IMR-90 (cell line): ENCODE measurements around the gene THADA. TPM values are rescaled to one million over a fixed set of nuclear protein-coding genes. Genes with fewer than 3 reads are reported as not detected.

Experiments
- ATAC-seq: fragments of 200-7000 bp; cut with Tn5 transposase; 2 replicates; pipeline ENCODE4 v1.9.1; 2020; ENCODE audit warnings: low read depth, mild to moderate bottlenecking, moderate library complexity
- BruUV-seq: library from RNA; stranded (reverse); fragments of 400-500 nt; replicated peaks from 2 replicates; lab custom pipeline; 2021; lab: Mats Ljungman, UMichigan
- CTCF ChIA-PET: fragments of 300-600 bp; formaldehyde crosslinking; extraction: SDS; loops from one replicate; lab custom pipeline; 2021; ENCODE audit warnings: antibody characterized with exemption; lab: Yijun Ruan, JAX
- POLR2A ChIA-PET: fragments of 300-600 bp; sonication (Branson Sonifier 250); formaldehyde crosslinking; loops from one replicate; lab custom pipeline; 2022; ENCODE audit warnings: antibody characterized with exemption; ENCODE audit not compliant: unreplicated experiment; lab: Charles Lee
- DNase-seq: peaks from one replicate; pipeline ENCODE4 v3.0.0; 2013
- H2AFZ ChIP-seq: replicated peaks from 2 replicates; pipeline ENCODE3; 2013; ENCODE audit warnings: low read length, mild to moderate bottlenecking; ENCODE audit not compliant: poor library complexity
- H2AK5ac ChIP-seq: 2 replicates; pipeline ENCODE4 v1.6.1; 2013; ENCODE audit warnings: low read depth, low read length, inconsistent platforms
- H2AK9ac ChIP-seq: replicated peaks from 2 replicates; pipeline ENCODE3; 2013; ENCODE audit warnings: mild to moderate bottlenecking, low read depth, low read length, moderate library complexity; ENCODE audit not compliant: poor library complexity
- H2BK120ac ChIP-seq: 2 replicates; pipeline ENCODE4 v1.6.1; 2013; ENCODE audit warnings: low read depth, low read length, inconsistent platforms
- H2BK15ac ChIP-seq: 3 replicates; pipeline ENCODE4 v1.6.1; 2013; ENCODE audit warnings: low read depth, low read length, inconsistent platforms
- H2BK20ac ChIP-seq: 2 replicates; pipeline ENCODE4 v1.6.1; 2013; ENCODE audit warnings: low read depth, mild to moderate bottlenecking, inconsistent platforms, low read length, moderate library complexity
- H2BK5ac ChIP-seq: 2 replicates; pipeline ENCODE4 v1.6.1; 2013; ENCODE audit warnings: mild to moderate bottlenecking, low read depth, low read length, inconsistent platforms; ENCODE audit not compliant: poor library complexity, severe bottlenecking
- H3K14ac ChIP-seq: replicated peaks from 2 replicates; pipeline ENCODE4 v1.6.1; 2013; ENCODE audit warnings: low read depth, low read length, inconsistent platforms
- H3K18ac ChIP-seq: 2 replicates; pipeline ENCODE4 v1.6.1; 2013; ENCODE audit warnings: low read depth, low read length, control low read depth
- H3K23ac ChIP-seq: 2 replicates; pipeline ENCODE4 v1.6.1; 2013; ENCODE audit warnings: low read depth, low read length, inconsistent platforms
- H3K27ac ChIP-seq: 2 replicates; pipeline ENCODE4 v1.5.1; 2013; ENCODE audit warnings: mild to moderate bottlenecking, control low read depth, low read length; ENCODE audit not compliant: insufficient read depth
- H3K27me3 ChIP-seq: 2 replicates; pipeline ENCODE4 v1.6.1; 2013; ENCODE audit warnings: low read length; ENCODE audit not compliant: control insufficient read depth, insufficient read depth
- H3K36me3 ChIP-seq: 2 replicates; pipeline ENCODE4 v1.6.1; 2013; ENCODE audit warnings: low read length, mixed read lengths; ENCODE audit not compliant: control insufficient read depth, insufficient read depth
- H3K4ac ChIP-seq: 2 replicates; pipeline ENCODE4 v1.6.1; 2013; ENCODE audit warnings: low read depth, low read length, inconsistent platforms
- H3K4me1 ChIP-seq: 2 replicates; pipeline ENCODE4 v1.6.1; 2013; ENCODE audit warnings: low read length, mixed read lengths; ENCODE audit not compliant: control insufficient read depth, insufficient read depth
- H3K4me2 ChIP-seq: 2 replicates; pipeline ENCODE4 v1.6.1; 2013; ENCODE audit warnings: low read depth, mild to moderate bottlenecking, control low read depth, low read length, moderate library complexity
- H3K4me3 ChIP-seq: 2 replicates; pipeline ENCODE4 v1.5.1; 2013; ENCODE audit warnings: low read depth, mild to moderate bottlenecking, control low read depth, low read length, moderate library complexity; ENCODE audit not compliant: insufficient read depth
- H3K56ac ChIP-seq: 2 replicates; pipeline ENCODE4 v1.6.1; 2013; ENCODE audit warnings: low read length, inconsistent platforms; ENCODE audit not compliant: insufficient read depth; ENCODE audit errors: extremely low read depth
- H3K79me1 ChIP-seq, 2 experiments: 2 replicates each; pipeline ENCODE4 v1.6.1; 2013; ENCODE audit warnings: low read length in 2 of 2, inconsistent platforms in 1 of 2, low read depth in 1 of 2
- H3K9ac ChIP-seq: 2 replicates; pipeline ENCODE4 v1.6.1; 2013; ENCODE audit warnings: low read depth, low read length, control low read depth
- H3K9me1 ChIP-seq: 2 replicates; pipeline ENCODE4 v1.6.1; 2013; ENCODE audit warnings: low read length, inconsistent platforms; ENCODE audit not compliant: insufficient read depth
- H3K9me3 ChIP-seq: 2 replicates; pipeline ENCODE4 v1.6.1; 2013; ENCODE audit warnings: low read length; ENCODE audit not compliant: control insufficient read depth, insufficient read depth
- H4K20me1 ChIP-seq: 2 replicates; pipeline ENCODE4 v1.6.1; 2013; ENCODE audit warnings: low read length, inconsistent platforms; ENCODE audit not compliant: insufficient read depth
- H4K5ac ChIP-seq: 2 replicates; pipeline ENCODE4 v1.6.1; 2013; ENCODE audit warnings: mild to moderate bottlenecking, low read depth, low read length, control low read depth
- H4K8ac ChIP-seq, 2 experiments: 2 replicates each; pipeline ENCODE4 v1.6.1; 2013; ENCODE audit warnings: low read depth in 2 of 2, low read length in 2 of 2, control low read depth in 1 of 2, inconsistent platforms in 1 of 2
- H4K91ac ChIP-seq: 2 replicates; pipeline ENCODE4 v1.6.1; 2013; ENCODE audit warnings: low read depth, low read length, inconsistent platforms; ENCODE audit not compliant: insufficient read depth
- BHLHE40 ChIP-seq: fragments of 150-350 bp; IDR thresholded peaks from 2 replicates; pipeline ENCODE4 v1.6.1; 2016; ENCODE audit warnings: mild to moderate bottlenecking, low read depth, low read length
- ELK1 ChIP-seq: fragments of 150-350 bp; IDR thresholded peaks from 2 replicates; pipeline ENCODE4 v1.6.1; 2016; ENCODE audit warnings: low read depth, mild to moderate bottlenecking, low read length, moderate library complexity, borderline replicate concordance
- POLR2A ChIP-seq: IDR thresholded peaks from 2 replicates; pipeline ENCODE4 v1.6.1; 2012; ENCODE audit warnings: mild to moderate bottlenecking, low read depth, low read length
- RAD21 ChIP-seq: IDR thresholded peaks from 2 replicates; pipeline ENCODE4 v1.6.1; 2012; ENCODE audit warnings: low read length, improper control_type of control experiment
- RCOR1 ChIP-seq: IDR thresholded peaks from 2 replicates; pipeline ENCODE4 v1.6.1; 2012; ENCODE audit warnings: mild to moderate bottlenecking, low read length, improper control_type of control experiment; ENCODE audit not compliant: insufficient replicate concordance
- RFX5 ChIP-seq: IDR thresholded peaks from 2 replicates; pipeline ENCODE4 v1.8.0; 2012; ENCODE audit warnings: low read depth, mild to moderate bottlenecking, low read length, moderate library complexity
- WGBS, 2 experiments: methylation state at CpG; one replicate each; pipeline versions ENCODE4 v1.1.5 to v1.1.7; 2013; ENCODE audit warnings: missing lambda C conversion rate in 2 of 2; ENCODE audit not compliant: insufficient read length in 1 of 2; ENCODE audit errors: extremely low coverage in 2 of 2; 5-methylcytosine and 5-hydroxymethylcytosine counted together
- dilution Hi-C: fragments of 300-500 bp; cut with HindIII; formaldehyde crosslinking; loops from one replicate; pipeline ENCODE4 v1.14.3; 2018; ENCODE audit warnings: low sequenced_read_pairs; ENCODE audit not compliant: unreplicated experiment
- in situ Hi-C: fragments of 300-500 bp; cut with MboI; formaldehyde crosslinking; loops from 3 replicates; pipeline ENCODE4 v1.14.3; 2019; ENCODE audit warnings: low sequenced_read_pairs, inconsistent platforms, mixed read lengths
- intact Hi-C: fragments of 100-400 bp; cut with micrococcal nuclease; formaldehyde crosslinking; loops from 2 replicates; pipeline ENCODE4 v1.10.0; 2022
- polyA plus RNA-seq, 3 experiments: library from polyadenylated mRNA; depleted of rRNA; stranded (reverse); fragments of >200 nt; gene quantifications; 2 replicates each; pipeline ENCODE4 v1.2.3, GENCODE V29; 2012; ENCODE audit warnings: low replicate concordance in 1 of 3
- total RNA-seq: library from RNA; depleted of rRNA; stranded (reverse); fragments of >200 nt; gene quantifications from 2 replicates; pipeline ENCODE4 v1.2.3, GENCODE V29; 2012

The THADA gene
- total and polyA plus RNA-seq, 2 of the 4 experiments (the other 2 are of a cell fraction): 10.5 to 21.3 TPM

DNA sequence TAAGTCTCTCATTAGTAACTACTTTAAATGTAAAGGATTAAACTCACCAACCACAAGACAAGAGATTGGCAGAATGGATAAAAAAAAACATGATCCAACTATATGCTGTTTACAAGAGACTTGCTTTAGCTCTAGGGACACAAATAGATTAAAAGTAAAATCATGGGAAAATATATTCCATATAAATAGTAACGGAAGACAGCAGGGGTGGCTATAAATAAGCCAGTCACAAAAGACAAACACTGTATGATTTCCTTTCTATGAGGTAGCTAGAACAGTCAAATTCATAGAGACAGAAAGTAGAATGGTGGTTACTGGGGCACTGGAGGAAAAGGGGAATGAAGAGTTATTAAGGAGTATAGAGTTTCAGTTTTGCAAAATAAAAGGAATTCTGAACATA, 145.2 kb downstream of the THADA start:
- no CpG with 5 or more reads among the region's 1 CpG for WGBS, 2 experiments

More for the DNA sequence above, 145.2 kb downstream of the THADA start:
- no peak overlapping the region for H3K23ac ChIP-seq
- H3K27me3 ChIP-seq: no peaks in the 10 kb centered on the region
- H3K56ac ChIP-seq: no peak overlapping the region
- H3K9ac ChIP-seq: no peak overlapping the region
- H4K91ac ChIP-seq: no peak overlapping the region
- no peak overlapping the region for H4K8ac ChIP-seq
- H2AFZ ChIP-seq: no peak overlapping the region
- H3K4me2 ChIP-seq: no peak overlapping the region
- DNase-seq (no peak), ATAC-seq (no peak)
- no peak overlapping the region for H2BK120ac ChIP-seq
- H3K9me1 ChIP-seq: no peaks in the 10 kb centered on the region
- no peaks in the 10 kb centered on the region for H3K79me1 ChIP-seq
- TF ChIP-seq ELK1 (no peak), BHLHE40 (no peak), RAD21 (no peak), RCOR1 (no peak), RFX5 (no peak), POLR2A (no peak)
- H2BK15ac ChIP-seq: no peak overlapping the region
- no peak overlapping the region for H3K18ac ChIP-seq
- no peak overlapping the region for H2AK5ac ChIP-seq
- no peak overlapping the region for H3K27ac ChIP-seq
- no peak overlapping the region for H2AK9ac ChIP-seq
- H4K20me1 ChIP-seq: no peaks in the 10 kb centered on the region
- peaks cover 3% of the 10 kb centered on the region; the same call in 1 of the 2 replicates for H3K36me3 ChIP-seq
- no peak overlapping the region for H4K5ac ChIP-seq
- H3K9me3 ChIP-seq: no peaks in the 10 kb centered on the region
- no peak overlapping the region for H3K14ac ChIP-seq
- intact Hi-C loops (no loop called here), dilution Hi-C loops (no loop called here), in situ Hi-C loops (no loop called here)
- H2BK20ac ChIP-seq: no peak overlapping the region
- peaks cover 8% of the 10 kb centered on the region for H3K4me1 ChIP-seq
- H2BK5ac ChIP-seq: no peak overlapping the region
- CTCF ChIA-PET: no interaction called here
- BruUV-seq: no TSS peak
- H3K4me3 ChIP-seq: no peak overlapping the region
- no peak overlapping the region for H3K4ac ChIP-seq
- POLR2A ChIA-PET: no interaction called here
